ENCODE data around the gene AMDHD2.
"Not testable (repeated sequence)": the region's sequence is repeated elsewhere in the genome, so short reads cannot be mapped to it uniquely, and the experiment has no call there.

The AMDHD2 gene

DNA sequence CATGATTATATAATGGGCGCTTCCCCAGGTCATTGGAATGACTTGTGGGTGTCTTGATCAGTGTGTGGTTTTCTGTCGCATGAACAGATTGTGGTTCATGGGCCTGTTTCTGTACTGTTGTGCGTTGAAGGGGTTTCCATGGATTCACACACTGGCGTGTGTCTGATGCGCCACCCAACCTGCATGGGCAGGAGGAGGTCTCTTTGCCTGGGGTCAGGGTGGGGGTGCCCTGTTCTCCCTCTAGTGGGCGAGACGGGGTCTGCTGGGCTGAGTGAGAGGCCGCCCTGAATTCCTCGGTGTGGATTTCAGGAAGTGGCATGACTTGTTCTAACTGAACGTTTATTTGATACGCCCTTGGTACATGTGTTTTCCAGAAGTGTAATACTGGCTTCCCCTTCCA lies 60.0 kb downstream of the AMDHD2 start:
- DNase-seq = not testable (repeated sequence)

DNA sequence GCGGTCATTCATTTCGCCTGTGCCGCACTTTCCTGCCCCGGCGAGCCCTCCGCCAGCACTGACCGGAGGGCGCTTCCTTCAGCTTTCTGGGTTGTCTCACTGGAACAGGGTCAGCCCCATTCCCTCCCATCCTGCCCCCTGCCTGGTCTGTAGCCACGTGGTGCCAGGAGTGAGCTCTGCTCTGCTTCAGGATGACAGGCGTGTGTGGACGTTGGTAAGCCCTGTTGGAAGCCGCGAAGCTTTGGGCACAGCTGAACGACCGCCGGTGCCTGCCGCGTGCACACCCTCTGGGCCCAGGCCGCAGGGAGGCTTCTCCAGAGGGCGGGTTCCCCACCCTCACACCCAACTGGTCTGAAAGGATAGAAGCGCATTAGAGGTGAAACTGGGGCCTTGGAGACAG lies 60.6 kb downstream of the AMDHD2 start:
- DNase-seq = not testable (repeated sequence)
